Measurements from ENCODE around the gene ARF6. TPM values are rescaled to one million over a fixed set of nuclear protein-coding genes. Genes with fewer than 3 reads are reported as not detected.

ARF6 gene
- total and polyA plus RNA-seq, 10 of the 15 experiments (the other 5 are each of a cell fraction or from before 2014, with no cell fraction given) = 46.8 to 128 (median 71.9) TPM

- FAIRE-seq (no peak), DNase-seq (ENCODE audit: low read depth, low spot score) (no peak), ATAC-seq (no peak)
- Histone ChIP-seq H3K4me3 (peak overlapping the region; percentile 97), H3K36me3 (ENCODE audit: control insufficient read depth in 2 of 2, insufficient read depth in 2 of 2, low read length in 1 of 2) (peaks cover 0 to 5% of the 10 kb centered on the region in 2 experiments; a peak in 1 of 4 replicates), H3K9ac (ENCODE audit: control insufficient read depth, insufficient read depth, low read length) (peak overlapping the region; percentile 81), H3K27ac (ENCODE audit: control insufficient read depth, insufficient read depth) (peak overlapping the region; percentile 88), H2AFZ (ENCODE audit: control insufficient read depth, low read depth, low read length) (no peak overlapping the region; the same call in 1 of the 2 replicates), H3K4me1 (ENCODE audit: control insufficient read depth, insufficient read depth, low read length) (no peaks in the 10 kb centered on the region), H3K4me2 (ENCODE audit: control insufficient read depth, insufficient read depth) (peak overlapping the region; percentile 96), H3K9me3 (replicated peaks; ENCODE audit: control insufficient read depth, insufficient read depth, low read length) (no peaks in the 10 kb centered on the region), H3K79me2 (ENCODE audit: control insufficient read depth, insufficient read depth, low read length) (peaks cover 35% of the 10 kb centered on the region), H4K20me1 (ENCODE audit: control insufficient read depth, insufficient read depth) (no peaks in the 10 kb centered on the region), H3K27me3 (replicated peaks in 1 of 2; ENCODE audit: control insufficient read depth in 2 of 2, insufficient read depth in 2 of 2, low read length in 1 of 2) (no peaks in the 10 kb centered on the region)
- ChIA-PET CTCF (interaction anchor here (0.7 to 10.5 kb wide), 40 partner anchors 9 to 1009 kb away, joined by 3 to 196 read pairs (median 5); partner anchors contain the start of genes CDKL1, DNAAF2 and RPL36AL), POLR2A (interaction anchor here (0.6 to 4.4 kb wide), 18 partner anchors 9 to 460 kb away, joined by 3 to 54 read pairs (median 4); partner anchors contain the start of genes DNAAF2, L2HGDH, MGAT2 and RPL36AL), RAD21 (ENCODE audit: unreplicated experiment) (interaction anchor here (0.6 to 4.4 kb wide), 21 partner anchors 9 to 886 kb away, joined by 3 to 55 read pairs (median 7); partner anchors contain the start of genes ARF6, DNAAF2, KLHDC2 and SOS2), SMC1A (ENCODE audit: uncharacterized antibody, unreplicated experiment) (interaction anchor here (0.5 to 4.9 kb wide), 33 partner anchors 12 to 1007 kb away, joined by 3 to 91 read pairs (median 4); partner anchors contain the start of genes KLHDC2, LRR1 and RPS29)
- no TSS peak for BruUV-seq (replicated peaks)
- intact Hi-C loops (cut with micrococcal nuclease; ENCODE audit: unreplicated experiment) (loop anchor here (2.0 kb wide), 2 partner anchors 217 to 681 kb away; partner anchors contain the start of genes DNAAF2 and MAP4K5), in situ Hi-C loops (cut with MboI) (loop anchor here (5.0 kb wide), 1 partner anchor 680 kb away; the partner anchor contains the start of gene MAP4K5)
- 1% methylated on average over 7 of the region's 7 CpGs for WGBS (ENCODE audit: insufficient coverage, insufficient replicate concordance, low lambda C conversion rate, missing lambda C conversion rate)
- no peak for TF ChIP-seq TCF7 (IDR thresholded peaks at IDR 0.05; ENCODE audit: borderline replicate concordance)
Observed at GRCh38 chr14:49851813-49852212, 41.1 kb upstream of the ARF6 start.

GRCh38 chr14:49852301-49853157 lies 40.4 kb upstream of the ARF6 start, which contains the start of gene NEMF:
Gene NEMF, minus strand, starts transcription at chr14:49852788. Its CDS starts 35 bp downstream, at chr14:49852753.
- BruUV-seq (replicated peaks) = TSS peak; percentile 68
- Histone ChIP-seq H4K20me1 (ENCODE audit: control insufficient read depth, insufficient read depth) (no peaks in the 10 kb centered on the region), H3K4me2 (ENCODE audit: control insufficient read depth, insufficient read depth) (peak within 1 kb of the TSS; percentile 96), H3K4me1 (ENCODE audit: control insufficient read depth, insufficient read depth, low read length) (peaks cover 1% of the 10 kb centered on the region; the same call in 1 of the 2 replicates), H3K9ac (ENCODE audit: control insufficient read depth, insufficient read depth, low read length) (peak within 1 kb of the TSS; percentile 81), H3K9me3 (replicated peaks; ENCODE audit: control insufficient read depth, insufficient read depth, low read length) (no peaks in the 10 kb centered on the region), H3K79me2 (ENCODE audit: control insufficient read depth, insufficient read depth, low read length) (peaks cover 35% of the 10 kb centered on the region), H3K4me3 (peak within 1 kb of the TSS; percentile 97), H3K27ac (ENCODE audit: control insufficient read depth, insufficient read depth) (peak within 1 kb of the TSS; percentile 88), H3K36me3 (ENCODE audit: control insufficient read depth in 2 of 2, insufficient read depth in 2 of 2, low read length in 1 of 2) (peaks cover 0 to 5% of the 10 kb centered on the region in 2 experiments; a peak in 1 of 4 replicates), H3K27me3 (replicated peaks in 1 of 2; ENCODE audit: control insufficient read depth in 2 of 2, insufficient read depth in 2 of 2, low read length in 1 of 2) (no peaks in the 10 kb centered on the region), H2AFZ (ENCODE audit: control insufficient read depth, low read depth, low read length) (peak within 1 kb of the TSS; percentile 98)
- ChIA-PET RAD21 (ENCODE audit: unreplicated experiment) (interaction anchor here (0.6 to 4.4 kb wide), 24 partner anchors 10 to 885 kb away, joined by 3 to 55 read pairs (median 7); partner anchors contain the start of genes ARF6, DNAAF2, KLHDC2 and SOS2), POLR2A (interaction anchor here (0.6 to 4.4 kb wide), 21 partner anchors 10 to 459 kb away, joined by 3 to 54 read pairs (median 4); partner anchors contain the start of genes DNAAF2, KLHDC2, L2HGDH and MGAT2), SMC1A (ENCODE audit: uncharacterized antibody, unreplicated experiment) (interaction anchor here (0.7 to 4.9 kb wide), 36 partner anchors 13 to 1007 kb away, joined by 3 to 91 read pairs (median 4); partner anchors contain the start of genes KLHDC2, LRR1 and RPS29), CTCF (interaction anchor here (0.6 to 10.5 kb wide), 60 partner anchors 10 to 1008 kb away, joined by 3 to 196 read pairs (median 4); partner anchors contain the start of genes CDKL1, DNAAF2, RPL36AL and VCPKMT)
- peak; percentile 92 for DNase-seq (ENCODE audit: low read depth, low spot score)
- intact Hi-C loops (cut with micrococcal nuclease; ENCODE audit: unreplicated experiment) (loop anchor here (2.0 kb wide), 2 partner anchors 218 to 680 kb away; partner anchors contain the start of genes DNAAF2 and MAP4K5), in situ Hi-C loops (cut with MboI) (loop anchor here (5.0 kb wide), 1 partner anchor 680 kb away; the partner anchor contains the start of gene MAP4K5)
- ATAC-seq = peak; percentile 89
- peak; percentile 94 for FAIRE-seq
- WGBS (ENCODE audit: insufficient coverage, insufficient replicate concordance, low lambda C conversion rate, missing lambda C conversion rate) = under 1% methylated on average over 49 of the region's 49 CpGs
- TF ChIP-seq NBN (IDR thresholded peaks at IDR 0.05) = peak; percentile 95
- peak; percentile 54; the same call in 1 of the 2 replicates for TF ChIP-seq ZNF24 (IDR thresholded peaks at IDR 0.05)
- TF ChIP-seq CHD2 (IDR thresholded peaks at IDR 0.05; ENCODE audit: borderline replicate concordance, low read depth, low read length) = peak; percentile 45; the same call in 1 of the 2 replicates
- peak; percentile 42 for TF ChIP-seq NRF1 (conservative IDR thresholded peaks at IDR 0.05; ENCODE audit: low read depth, low read length)
- TF ChIP-seq TCF12 (IDR thresholded peaks at IDR 0.05; ENCODE audit: low read depth, low read length) = peak; percentile 18; the same call in 1 of the 2 replicates
- TF ChIP-seq SIN3A (IDR thresholded peaks at IDR 0.05; ENCODE audit: low read depth, low read length) = peak; percentile 62
- TF ChIP-seq RFX5 (IDR thresholded peaks at IDR 0.05; ENCODE audit: low read depth, low read length) = no peak
- TF ChIP-seq GATAD2B (conservative IDR thresholded peaks at IDR 0.05; ENCODE audit: low read depth) = peak; percentile 71; the same call in 1 of the 2 replicates
- peak; percentile 29; the same call in 1 of the 2 replicates for TF ChIP-seq SPI1 (IDR thresholded peaks at IDR 0.05; ENCODE audit: borderline replicate concordance, insufficient read depth, low read depth, low read length)
- peak; percentile 55 for TF ChIP-seq HCFC1 (IDR thresholded peaks at IDR 0.05; ENCODE audit: low read length)
- 0 out of 2 replicates have a peak, but pooled peaks have one; percentile 27 for TF ChIP-seq PAX5 (IDR thresholded peaks at IDR 0.05; ENCODE audit: borderline replicate concordance, low read depth, low read length)
- TF ChIP-seq RB1 (IDR thresholded peaks at IDR 0.05; ENCODE audit: borderline replicate concordance) = 0 out of 2 replicates have a peak, but pooled peaks have one; percentile 55
- peak; percentile 79; the same call in 2 of the 3 replicates for TF ChIP-seq POU2F2 (IDR thresholded peaks at IDR 0.05; ENCODE audit: borderline replicate concordance, low read depth, low read length)
- no peak for TF ChIP-seq ZNF384 (IDR thresholded peaks at IDR 0.05; ENCODE audit: borderline replicate concordance, low read depth, low read length)
